Gastrocnemius medialis (tissue), 4 donors: Measurements from ENCODE around the gene YBEY.

Experiments used
- POLR2A ChIP-seq, 2 donors: fragments of 450-650 bp; IDR thresholded peaks; one replicate each; pipeline ENCODE4 v1.6.1; 2017; ENCODE audit warnings: antibody characterized with exemption in 2 of 2, mild to moderate bottlenecking in 2 of 2, moderate library complexity in 2 of 2
- TF ChIP-seq, protein P1 (sequence below), 5 experiments: fragments of 450-650 bp in 3 of 5; fragments of 200-600 bp in 2 of 5; sonication (generic) in 2 of 5; IDR thresholded peaks in 4 of 5; conservative IDR thresholded peaks in 1 of 5; 1 replicate in 4 of 5; 2 replicates in 1 of 5; pipeline ENCODE4 v1.5.1; 2016 to 2019; ENCODE audit warnings: antibody characterized with exemption in 5 of 5, mild to moderate bottlenecking in 3 of 5, moderate library complexity in 3 of 5

DNA sequence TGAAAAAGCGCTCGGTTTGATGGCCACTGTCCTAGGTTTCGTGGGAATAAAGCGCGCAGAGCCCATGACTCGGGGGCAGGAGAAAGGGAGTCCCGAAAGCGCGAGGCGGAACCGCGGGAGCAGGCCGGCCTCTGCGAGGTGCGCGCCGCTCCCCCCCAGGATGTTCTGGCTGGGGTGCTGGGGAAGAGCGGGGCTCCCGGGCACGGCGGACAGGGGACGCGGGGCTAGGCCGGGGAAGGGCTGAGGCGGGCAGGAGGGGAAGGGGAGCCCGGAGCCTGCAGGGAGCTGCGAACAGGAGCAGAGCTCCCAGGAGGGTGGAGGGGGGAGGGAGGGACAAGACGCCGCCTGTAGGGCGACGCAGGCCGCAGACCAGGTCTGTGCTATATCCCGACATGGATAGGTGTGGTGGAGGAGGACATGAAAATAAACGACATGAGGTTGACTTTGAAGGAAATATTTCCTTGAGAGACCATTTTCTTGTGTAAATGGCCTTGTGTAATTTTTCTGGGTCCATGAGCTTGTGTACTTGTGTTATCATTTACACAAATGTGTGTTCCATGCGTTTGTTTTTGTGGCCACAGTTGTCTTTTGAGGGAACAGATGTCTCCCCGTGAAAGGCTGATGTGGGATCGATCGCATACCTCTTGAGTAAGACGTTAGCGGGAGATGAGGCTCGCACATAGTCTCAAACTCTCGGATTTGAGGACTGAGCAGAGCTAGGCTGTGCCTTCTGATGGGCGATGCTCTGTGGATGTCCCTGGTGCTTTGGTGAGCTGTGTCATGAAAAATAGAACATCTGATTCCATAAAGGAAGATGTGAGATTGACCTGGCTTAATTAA lies 39.2 kb downstream of the YBEY start:
- TF ChIP-seq, protein P1, sequence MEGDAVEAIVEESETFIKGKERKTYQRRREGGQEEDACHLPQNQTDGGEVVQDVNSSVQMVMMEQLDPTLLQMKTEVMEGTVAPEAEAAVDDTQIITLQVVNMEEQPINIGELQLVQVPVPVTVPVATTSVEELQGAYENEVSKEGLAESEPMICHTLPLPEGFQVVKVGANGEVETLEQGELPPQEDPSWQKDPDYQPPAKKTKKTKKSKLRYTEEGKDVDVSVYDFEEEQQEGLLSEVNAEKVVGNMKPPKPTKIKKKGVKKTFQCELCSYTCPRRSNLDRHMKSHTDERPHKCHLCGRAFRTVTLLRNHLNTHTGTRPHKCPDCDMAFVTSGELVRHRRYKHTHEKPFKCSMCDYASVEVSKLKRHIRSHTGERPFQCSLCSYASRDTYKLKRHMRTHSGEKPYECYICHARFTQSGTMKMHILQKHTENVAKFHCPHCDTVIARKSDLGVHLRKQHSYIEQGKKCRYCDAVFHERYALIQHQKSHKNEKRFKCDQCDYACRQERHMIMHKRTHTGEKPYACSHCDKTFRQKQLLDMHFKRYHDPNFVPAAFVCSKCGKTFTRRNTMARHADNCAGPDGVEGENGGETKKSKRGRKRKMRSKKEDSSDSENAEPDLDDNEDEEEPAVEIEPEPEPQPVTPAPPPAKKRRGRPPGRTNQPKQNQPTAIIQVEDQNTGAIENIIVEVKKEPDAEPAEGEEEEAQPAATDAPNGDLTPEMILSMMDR (IDR thresholded peaks at IDR 0.05 in 4 of 5, conservative IDR thresholded peaks at IDR 0.05 in 1 of 5), result peak in 2 of 5 experiments; percentile 5 to 36
- TF ChIP-seq POLR2A (IDR thresholded peaks at IDR 0.05), result no peak
